ENCODE results near the gene KCNK5. TPM values are rescaled to one million over a fixed set of nuclear protein-coding genes. Genes with fewer than 3 reads are reported as not detected.

Gene KCNK5
- total and polyA plus RNA-seq, 4 donors, result 3.7 to 19.1 (median 7.5) TPM

- WGBS, result 74% methylated on average over 2 of the region's 2 CpGs
- Histone ChIP-seq H3K36me3 (ENCODE audit: control insufficient read depth in 4 of 4, insufficient read depth in 3 of 4, low read depth in 1 of 4, low read length in 3 of 4) (peaks cover 2 to 51% (median 34%) of the 10 kb centered on the region in 4 donors), H3K4me3 (ENCODE audit: low read depth in 1 of 3, low read length in 3 of 3) (no peak overlapping the region), H3K9me3 (ENCODE audit: control insufficient read depth in 4 of 4, low read length in 3 of 4) (no peaks in the 10 kb centered on the region), H3K27ac (ENCODE audit: low read depth in 1 of 2, low read length in 2 of 2) (no peak overlapping the region), H3K27me3 (ENCODE audit: control insufficient read depth in 4 of 4, insufficient read depth in 4 of 4, low read length in 3 of 4) (no peaks in the 10 kb centered on the region), H3K4me1 (ENCODE audit: control insufficient read depth in 4 of 4, insufficient read depth in 4 of 4, low read length in 3 of 4) (peaks cover 0 to 13% (median under 1%) of the 10 kb centered on the region in 4 donors), H3K9ac (ENCODE audit: low read depth in 1 of 2, low read length in 2 of 2) (no peak overlapping the region)
- TF ChIP-seq NR2F2 (IDR thresholded peaks at IDR 0.05) (no peak), CTCF (IDR thresholded peaks at IDR 0.05; ENCODE audit: low read depth, low read length, missing input control) (no peak), TAF1 (conservative IDR thresholded peaks at IDR 0.05) (no peak), FOXA2 (IDR thresholded peaks at IDR 0.05) (no peak), ZBTB33 (IDR thresholded peaks at IDR 0.05) (no peak)
- no peak for DNase-seq (ENCODE audit: low spot score)
Observed at GRCh38 chr6:39193201-39193791, 36.0 kb downstream of the KCNK5 start.

GRCh38 chr6:39192736-39193135 is 36.5 kb downstream of the KCNK5 start:
- Histone ChIP-seq H3K9ac (ENCODE audit: low read depth in 1 of 2, low read length in 2 of 2) (no peak overlapping the region), H3K27ac (ENCODE audit: low read depth in 1 of 2, low read length in 2 of 2) (no peak overlapping the region), H3K36me3 (ENCODE audit: control insufficient read depth in 4 of 4, insufficient read depth in 3 of 4, low read depth in 1 of 4, low read length in 3 of 4) (peaks cover 2 to 50% (median 34%) of the 10 kb centered on the region in 4 donors), H3K9me3 (ENCODE audit: control insufficient read depth in 4 of 4, low read length in 3 of 4) (no peaks in the 10 kb centered on the region), H3K4me1 (ENCODE audit: control insufficient read depth in 4 of 4, insufficient read depth in 4 of 4, low read length in 3 of 4) (peaks cover 0 to 11% (median under 1%) of the 10 kb centered on the region in 4 donors), H3K27me3 (ENCODE audit: control insufficient read depth in 4 of 4, insufficient read depth in 4 of 4, low read length in 3 of 4) (no peaks in the 10 kb centered on the region), H3K4me3 (ENCODE audit: low read depth in 1 of 3, low read length in 3 of 3) (no peak overlapping the region)
- TF ChIP-seq RXRA (IDR thresholded peaks at IDR 0.05) (no peak), SP1 (IDR thresholded peaks at IDR 0.05) (no peak), NR2F2 (IDR thresholded peaks at IDR 0.05) (no peak), CTCF (IDR thresholded peaks at IDR 0.05; ENCODE audit: low read depth, low read length, missing input control) (no peak), EGR1 (IDR thresholded peaks at IDR 0.05; ENCODE audit: low read depth in 2 of 2) (no peak), FOXA1 (IDR thresholded peaks at IDR 0.05) (no peak), YY1 (IDR thresholded peaks at IDR 0.05) (no peak), MAX (IDR thresholded peaks at IDR 0.05) (no peak), ATF3 (IDR thresholded peaks at IDR 0.05) (no peak), REST (IDR thresholded peaks at IDR 0.05) (no peak), HNF4G (IDR thresholded peaks at IDR 0.05) (no peak), RAD21 (IDR thresholded peaks at IDR 0.05) (no peak), JUND (IDR thresholded peaks at IDR 0.05) (no peak), HNF4A (conservative IDR thresholded peaks at IDR 0.05) (no peak)
- 92% methylated on average over 6 of the region's 6 CpGs for WGBS
- DNase-seq (ENCODE audit: low spot score), result no peak
